GM19351 (cell line): ENCODE results near the gene PARD6A.
A peak's percentile ranks its signal among the peaks of the same experiment; 100 is the strongest.

Source experiments
- ATAC-seq: cut with Tn5 transposase; IDR thresholded peaks from one replicate; pipeline ENCODE4 v1.9.1; 2021; ENCODE audit warnings: mild to moderate bottlenecking, moderate library complexity; ENCODE audit not compliant: unreplicated experiment

Gene PARD6A

DNA sequence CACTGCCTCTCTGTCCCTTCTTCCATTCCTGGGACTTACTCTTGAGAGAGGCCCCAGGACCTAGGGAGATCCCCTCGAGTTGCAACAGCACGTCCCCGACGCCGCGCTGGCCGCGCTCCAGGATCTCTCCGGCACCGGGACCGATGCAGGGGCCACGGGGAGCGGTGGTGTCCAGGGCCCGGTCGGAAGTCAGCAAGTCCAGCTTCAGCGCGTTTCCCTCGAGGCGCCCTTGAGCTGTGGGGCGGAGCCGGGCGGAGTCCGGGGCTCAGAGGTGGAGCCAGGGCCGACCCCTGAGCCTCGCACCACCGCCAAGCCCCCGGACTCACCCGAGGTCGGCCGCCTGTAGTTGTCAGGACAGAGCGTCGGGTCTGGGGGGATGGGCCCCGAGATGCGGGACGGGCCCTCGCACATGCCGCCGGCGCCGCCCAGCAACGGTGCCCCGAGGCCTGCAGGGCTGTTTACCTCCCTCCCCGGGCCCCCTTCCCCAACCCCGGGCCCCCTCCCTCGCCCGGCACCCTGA, 5.3 kb downstream of the PARD6A start:
- peak; percentile 7 for ATAC-seq

DNA sequence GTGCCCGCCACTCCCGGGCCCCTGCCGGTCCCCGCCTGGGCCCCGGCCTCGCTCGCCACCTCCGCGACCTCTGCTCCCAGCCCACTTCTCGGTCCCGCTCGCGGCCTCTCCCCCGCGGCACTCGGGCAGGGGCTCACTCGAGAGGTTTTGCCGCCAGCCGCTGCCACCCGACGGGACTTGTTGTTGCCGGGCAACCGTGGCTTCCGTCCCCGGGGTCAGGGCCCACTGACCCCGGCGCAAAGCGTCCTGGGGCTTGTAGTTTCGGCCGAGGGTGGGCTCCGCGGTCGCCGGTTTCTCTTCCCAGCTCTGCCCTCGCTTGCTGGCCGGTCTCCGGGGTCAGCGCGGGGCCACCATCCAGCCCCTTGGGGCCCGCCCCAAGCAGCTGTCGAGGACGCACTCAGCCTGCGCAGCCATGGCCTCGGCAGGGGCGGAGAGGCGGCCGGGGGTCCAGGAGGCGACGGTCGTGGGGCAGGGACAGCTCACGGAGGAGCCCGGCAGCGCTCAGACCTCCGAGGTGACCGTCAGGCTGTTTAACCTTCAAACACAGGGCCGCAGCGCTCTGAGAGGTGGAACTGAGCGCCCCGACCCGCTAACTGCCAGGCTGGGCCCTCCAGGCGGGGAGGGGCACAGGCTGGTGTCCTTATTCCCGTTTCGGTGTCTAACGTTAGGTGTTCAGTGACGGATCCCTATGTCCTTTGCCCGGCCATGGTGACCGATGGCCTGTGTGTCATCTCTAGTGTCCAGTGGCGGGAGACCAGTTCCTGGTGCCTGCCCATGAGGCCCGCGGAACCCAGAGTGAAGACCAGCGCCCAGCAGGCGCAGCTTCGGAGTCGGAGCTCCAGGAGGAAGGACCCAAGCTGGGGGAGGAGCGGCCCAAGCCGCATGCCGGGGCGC, 6.0 kb downstream of the PARD6A start, which contains the start of the genes C16orf86 and ENKD1:
TSS of gene C16orf86 (plus strand) at position 256 of the 894 bp plus-strand sequence. CDS start at position 413, 157 bp downstream.
TSS of gene ENKD1 (minus strand) at position 192 of the 894 bp plus-strand sequence. CDS start 308 bp downstream, outside the sequence.
- peak; percentile 55 for ATAC-seq

- no peak for ATAC-seq
Observed at GRCh38 chr16:67667453-67667816, 6.7 kb downstream of the PARD6A start.

DNA sequence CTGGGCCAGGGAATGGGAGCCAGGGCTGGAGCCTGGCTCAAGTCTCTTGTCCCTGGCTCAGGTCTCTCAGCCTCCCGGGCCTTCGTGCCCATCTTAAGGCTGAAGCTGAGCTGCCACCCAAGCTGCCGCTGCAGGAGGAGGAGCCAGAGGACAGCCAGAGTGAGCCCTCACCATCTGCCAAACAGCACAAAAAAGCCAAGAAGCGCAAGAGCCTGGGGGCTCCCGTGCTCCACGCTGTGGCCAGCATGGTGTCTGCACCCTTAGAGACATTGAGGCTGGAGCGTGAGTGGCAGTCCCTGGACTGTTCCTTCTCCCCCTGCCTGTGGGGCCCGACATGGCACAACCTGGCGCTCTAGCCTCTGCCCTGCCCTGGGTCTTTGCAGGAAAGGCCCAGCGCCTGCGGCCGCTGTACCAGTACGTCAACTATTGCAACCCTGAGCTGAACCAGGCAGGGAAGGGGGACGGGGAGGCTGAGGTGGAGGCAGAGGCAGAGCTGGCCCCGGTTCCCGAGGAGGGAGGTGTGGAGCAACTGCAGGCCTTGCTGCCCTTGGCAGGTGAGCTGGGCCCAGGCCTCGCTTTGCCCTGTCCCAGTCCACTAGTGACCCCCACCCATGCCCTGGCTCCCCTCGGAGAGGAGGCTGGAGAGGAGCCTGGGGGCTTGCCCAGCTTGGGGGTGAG, 7.2 kb downstream of the PARD6A start:
- peak; percentile 78 for ATAC-seq

DNA sequence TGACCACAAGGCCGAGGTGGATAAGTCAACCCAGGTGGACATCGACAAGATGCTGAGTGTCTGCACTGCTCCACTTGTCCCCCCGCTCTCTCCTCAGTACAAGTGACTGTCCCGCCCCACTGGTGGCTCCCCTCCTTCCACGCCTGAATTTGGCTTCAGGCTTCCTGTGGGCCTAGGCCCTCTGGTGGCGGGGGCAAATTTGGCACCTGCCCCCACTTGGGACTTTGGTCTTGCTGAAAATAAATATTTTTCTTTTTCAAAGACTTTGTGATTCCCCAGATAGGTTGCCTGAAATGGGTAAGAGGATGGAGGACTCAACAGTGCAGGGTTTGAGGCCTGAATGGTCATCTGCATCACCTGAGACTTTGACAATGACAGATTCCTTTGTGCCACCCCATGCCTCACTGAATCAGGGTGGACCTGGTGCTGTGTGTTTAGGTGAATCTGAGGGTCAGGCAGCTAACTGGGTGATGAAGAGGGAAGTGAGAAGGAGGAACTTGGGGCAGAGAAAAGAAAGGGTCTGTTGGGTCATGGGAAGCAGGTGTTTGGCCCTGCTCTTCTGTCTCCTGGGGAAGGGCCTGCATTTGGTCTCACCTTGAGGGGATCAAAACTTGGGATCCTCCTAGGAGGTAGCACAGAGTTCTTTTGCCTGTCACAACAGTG, 7.9 kb downstream of the PARD6A start:
- ATAC-seq: no peak

DNA sequence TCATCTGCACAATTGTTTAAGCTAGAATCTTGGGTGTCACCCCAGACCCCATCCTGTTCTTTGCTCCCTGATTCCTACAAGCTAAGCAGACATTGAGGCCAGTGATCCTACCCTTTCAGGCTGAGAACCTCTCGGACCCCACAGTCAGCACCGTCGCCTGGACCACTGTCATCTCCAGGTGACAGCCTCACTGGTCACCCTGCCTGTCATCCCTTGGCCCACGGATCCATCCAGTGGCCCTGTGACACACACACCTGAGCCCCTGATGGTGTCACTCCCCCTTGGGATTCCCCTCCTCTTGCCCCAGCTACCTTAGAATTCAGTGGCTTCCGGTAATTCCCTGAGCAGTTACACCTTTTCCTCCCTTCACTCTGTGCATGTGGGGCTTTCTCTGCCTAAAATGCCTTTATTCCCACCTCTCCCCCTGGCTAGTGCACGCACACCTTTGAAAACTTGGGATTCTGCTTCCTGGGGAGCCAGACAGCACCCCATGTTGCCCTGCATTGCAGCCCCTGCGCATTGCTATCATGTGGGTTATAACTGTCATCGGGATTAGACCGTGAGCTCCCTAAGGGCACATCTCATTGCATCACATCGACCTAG, 8.8 kb downstream of the PARD6A start:
- ATAC-seq: no peak

- no peak for ATAC-seq
Observed at GRCh38 chr16:67672306-67672705, 11.5 kb downstream of the PARD6A start.

DNA sequence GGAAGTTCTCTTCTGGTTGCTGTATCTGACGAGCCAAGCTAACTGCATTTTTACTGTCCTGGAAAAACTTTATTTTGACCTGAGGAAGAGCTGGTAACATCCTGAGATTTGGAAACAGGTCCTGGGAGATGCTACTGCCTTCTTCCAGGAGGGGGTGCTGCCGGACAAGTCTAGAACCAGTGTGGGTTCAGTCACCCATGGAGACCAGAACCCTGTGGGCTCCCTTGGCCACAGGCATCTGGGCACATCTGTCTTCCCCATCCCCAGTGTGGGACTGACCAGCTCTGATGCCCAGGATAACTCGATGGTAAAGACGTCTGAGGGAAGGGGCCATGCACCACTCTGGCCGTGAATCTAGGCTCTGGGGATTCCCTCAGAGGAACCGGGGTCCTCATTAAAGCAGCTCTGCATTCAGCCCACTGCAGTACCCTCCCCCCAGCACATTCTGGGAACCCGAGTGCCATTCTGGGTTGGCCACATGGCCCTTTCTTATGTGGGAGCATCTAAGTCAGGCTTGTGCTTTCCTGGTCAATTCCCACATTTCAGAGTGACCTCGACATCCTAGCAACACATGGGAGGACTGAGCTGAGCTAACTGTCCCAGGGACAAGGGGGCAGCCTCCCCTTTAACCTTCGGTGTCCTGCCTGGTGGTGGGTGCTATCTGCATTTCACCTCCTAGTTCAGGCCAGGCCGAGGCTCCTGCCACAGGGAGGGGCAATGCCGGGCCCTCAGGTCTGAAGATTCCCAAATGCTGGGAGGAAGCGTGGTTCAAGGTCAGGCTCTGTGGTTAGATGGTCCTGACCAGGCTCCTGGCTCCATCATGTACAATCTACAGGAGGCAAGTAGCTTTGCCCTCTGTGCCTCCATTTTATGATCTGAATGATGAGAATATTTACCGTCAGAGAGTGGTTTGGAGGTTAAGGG, 12.2 kb downstream of the PARD6A start:
- ATAC-seq: peak; percentile 43

DNA sequence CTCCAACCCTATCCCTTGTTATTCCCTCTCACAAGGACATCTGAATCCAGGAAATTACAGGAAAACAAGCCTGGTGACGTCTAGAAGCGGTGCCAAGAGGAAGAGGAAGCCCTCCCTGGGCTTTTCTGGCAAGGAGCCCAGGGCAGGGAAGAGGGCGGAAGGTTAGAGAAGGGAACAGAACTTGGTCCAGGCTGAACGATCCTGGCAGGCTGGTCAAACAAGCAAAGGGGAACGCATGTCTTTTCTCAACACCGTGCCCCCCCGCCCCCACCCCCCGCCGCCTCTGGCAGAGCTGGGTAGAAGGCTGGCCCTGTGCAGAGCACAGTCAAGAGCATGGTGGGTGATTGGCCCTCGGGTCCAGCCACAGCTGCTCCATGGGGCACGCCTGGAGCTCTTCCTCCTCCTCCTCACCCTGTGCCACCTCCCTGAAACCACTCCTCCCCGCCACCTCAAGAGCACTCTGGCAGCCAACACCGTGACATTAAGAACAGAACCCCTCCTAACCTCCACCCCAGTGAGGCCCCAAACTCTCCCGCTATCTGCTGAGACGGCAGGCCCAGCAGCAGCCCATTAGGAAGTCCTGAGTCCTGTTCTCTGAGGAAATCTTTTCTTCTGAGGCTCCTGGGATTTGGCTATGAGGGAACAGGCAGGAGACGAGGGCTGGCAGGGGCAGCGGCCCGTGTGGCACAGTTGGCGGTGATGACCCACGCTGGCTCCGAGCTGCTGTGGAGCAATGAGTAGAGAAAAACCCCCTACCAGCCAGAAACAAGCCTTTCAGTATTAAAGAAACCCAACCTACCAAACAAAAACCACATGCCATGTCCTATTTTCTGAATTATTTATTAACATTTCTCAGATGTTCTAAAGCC, 13.2 kb downstream of the PARD6A start:
- no peak for ATAC-seq

DNA sequence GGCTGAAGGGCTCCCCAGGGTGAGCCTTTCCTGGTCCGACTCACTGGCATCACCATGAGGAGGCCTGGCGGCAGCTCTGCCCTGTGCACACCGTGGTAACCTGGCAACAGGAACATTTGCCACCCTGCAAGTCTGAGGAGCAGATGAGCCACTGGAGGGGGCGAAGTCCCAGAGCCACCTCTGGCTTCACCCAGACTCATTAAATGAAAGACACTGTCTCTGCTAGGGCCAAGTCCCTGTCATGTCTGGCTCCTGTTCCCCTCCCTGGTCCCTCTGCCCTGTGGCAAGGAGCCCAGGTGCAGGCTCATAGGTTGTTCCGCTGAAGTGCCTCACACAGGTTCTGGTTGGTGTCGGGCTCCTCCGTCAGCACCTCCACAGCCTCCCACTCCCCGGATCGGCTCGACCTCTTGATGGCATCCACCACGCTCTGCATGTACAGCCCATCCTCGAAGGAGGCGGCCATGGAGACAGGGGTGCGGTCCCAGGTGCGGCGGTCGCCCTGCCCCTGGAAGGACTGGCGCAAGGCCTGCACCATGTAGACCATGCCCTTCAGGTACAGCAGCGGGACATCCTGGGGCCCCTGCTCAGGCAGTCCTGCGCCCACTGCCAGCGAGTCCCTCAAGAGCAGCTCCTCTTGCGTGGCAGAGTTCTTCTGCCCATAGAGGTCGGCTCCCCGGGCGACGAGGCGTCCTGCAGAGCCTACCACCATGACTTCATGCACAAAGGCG, 14.3 kb downstream of the PARD6A start:
- ATAC-seq: no peak

GRCh38 chr16:67675579-67675935, 14.8 kb downstream of the PARD6A start:
- no peak for ATAC-seq

DNA sequence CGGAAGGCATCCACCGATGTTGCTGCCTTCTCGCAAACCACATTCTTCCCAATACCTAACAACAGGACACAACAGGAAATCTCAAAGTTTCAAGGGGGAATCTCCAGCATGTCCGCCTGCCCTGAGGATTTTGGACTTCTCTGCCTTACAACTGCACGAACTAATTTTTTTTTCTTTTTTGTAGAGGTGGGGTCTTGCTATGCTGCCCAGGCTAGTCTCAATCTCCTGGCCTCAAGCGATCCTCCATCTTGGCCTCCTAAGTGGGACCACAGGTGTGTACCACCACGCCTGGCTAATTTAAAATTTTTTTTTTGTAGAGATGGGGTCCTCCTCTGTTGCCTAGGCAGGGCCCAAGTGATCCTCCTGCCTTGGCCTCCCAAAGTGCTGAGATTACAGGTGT, 15.2 kb downstream of the PARD6A start:
- no peak for ATAC-seq

- ATAC-seq: no peak
Observed at GRCh38 chr16:67676516-67676915, 15.8 kb downstream of the PARD6A start.

- no peak for ATAC-seq
Observed at GRCh38 chr16:67676939-67677338, 16.2 kb downstream of the PARD6A start.

DNA sequence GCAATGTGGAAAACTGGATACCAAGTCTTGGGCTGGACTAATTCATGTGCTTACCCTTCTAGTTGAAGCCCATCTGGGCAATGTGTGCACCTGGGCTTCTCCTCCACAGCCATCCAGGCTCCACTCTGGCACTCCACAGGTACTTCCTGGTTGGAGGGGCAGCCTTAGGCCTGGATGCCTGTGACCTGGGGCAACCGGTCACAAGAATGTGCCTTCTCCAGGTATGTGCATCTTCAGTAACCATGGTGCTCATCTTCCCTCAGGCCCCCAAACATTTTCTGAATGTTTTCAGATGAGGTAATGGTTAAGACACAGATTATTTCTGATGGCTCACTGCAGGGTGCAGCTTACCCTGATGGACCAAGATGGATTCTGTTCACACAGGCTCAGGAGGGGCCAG, 17.0 kb downstream of the PARD6A start:
- no peak for ATAC-seq

- no peak for ATAC-seq
Observed at GRCh38 chr16:67678354-67679023, 17.7 kb downstream of the PARD6A start.
